NB4 (cell line): Measurements from ENCODE around the gene CEACAM21.

Experiments used
- MYC ChIP-seq: IDR thresholded peaks from 2 replicates; pipeline ENCODE4 v1.6.1; 2011; ENCODE audit warnings: low read depth, low read length
- POLR2A ChIP-seq: IDR thresholded peaks from 2 replicates; pipeline ENCODE4 v1.6.1; 2011; ENCODE audit warnings: mild to moderate bottlenecking; ENCODE audit not compliant: insufficient read length; ENCODE audit errors: extremely low read depth
- TF ChIP-seq, protein P1 (sequence below): IDR thresholded peaks from one replicate; pipeline ENCODE4 v1.5.1; 2012; ENCODE audit warnings: low read depth, low read length
- TF ChIP-seq, protein P2 (sequence below): IDR thresholded peaks from 2 replicates; pipeline ENCODE4 v1.6.1; 2011; ENCODE audit warnings: low read depth, low read length

DNA sequence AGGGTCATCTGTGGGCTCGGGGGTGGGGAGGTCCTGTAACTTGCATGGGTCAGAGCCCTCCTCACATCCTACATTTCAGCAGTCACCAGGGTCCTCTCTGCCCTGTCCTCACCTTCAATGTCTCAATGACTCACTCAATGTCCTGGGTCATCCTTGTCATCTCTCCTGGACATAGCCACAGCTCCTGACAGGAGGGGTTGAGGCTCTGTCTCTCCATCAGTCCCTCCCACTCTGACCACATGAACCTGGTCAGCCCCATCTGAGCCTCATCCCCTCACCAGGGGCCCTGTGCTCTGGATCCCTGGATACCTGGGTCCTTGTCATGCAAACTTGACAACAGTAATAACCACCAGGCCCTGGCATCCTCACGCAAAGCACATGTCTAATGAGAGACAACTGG is 13.4 kb downstream of the CEACAM21 start:
- TF ChIP-seq, protein P1, sequence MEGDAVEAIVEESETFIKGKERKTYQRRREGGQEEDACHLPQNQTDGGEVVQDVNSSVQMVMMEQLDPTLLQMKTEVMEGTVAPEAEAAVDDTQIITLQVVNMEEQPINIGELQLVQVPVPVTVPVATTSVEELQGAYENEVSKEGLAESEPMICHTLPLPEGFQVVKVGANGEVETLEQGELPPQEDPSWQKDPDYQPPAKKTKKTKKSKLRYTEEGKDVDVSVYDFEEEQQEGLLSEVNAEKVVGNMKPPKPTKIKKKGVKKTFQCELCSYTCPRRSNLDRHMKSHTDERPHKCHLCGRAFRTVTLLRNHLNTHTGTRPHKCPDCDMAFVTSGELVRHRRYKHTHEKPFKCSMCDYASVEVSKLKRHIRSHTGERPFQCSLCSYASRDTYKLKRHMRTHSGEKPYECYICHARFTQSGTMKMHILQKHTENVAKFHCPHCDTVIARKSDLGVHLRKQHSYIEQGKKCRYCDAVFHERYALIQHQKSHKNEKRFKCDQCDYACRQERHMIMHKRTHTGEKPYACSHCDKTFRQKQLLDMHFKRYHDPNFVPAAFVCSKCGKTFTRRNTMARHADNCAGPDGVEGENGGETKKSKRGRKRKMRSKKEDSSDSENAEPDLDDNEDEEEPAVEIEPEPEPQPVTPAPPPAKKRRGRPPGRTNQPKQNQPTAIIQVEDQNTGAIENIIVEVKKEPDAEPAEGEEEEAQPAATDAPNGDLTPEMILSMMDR: no peak
- TF ChIP-seq POLR2A: no peak
- TF ChIP-seq, protein P2, sequence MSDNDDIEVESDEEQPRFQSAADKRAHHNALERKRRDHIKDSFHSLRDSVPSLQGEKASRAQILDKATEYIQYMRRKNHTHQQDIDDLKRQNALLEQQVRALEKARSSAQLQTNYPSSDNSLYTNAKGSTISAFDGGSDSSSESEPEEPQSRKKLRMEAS: no peak
- no peak for TF ChIP-seq MYC
